SK-N-DZ (cell line): ENCODE measurements around the gene HOTAIR.

Experiments
- DNase-seq: peaks from one replicate; pipeline ENCODE4 v3.0.0-alpha.2; 2015; ENCODE audit warnings: low spot score
- small RNA-seq, 2 experiments: library from RNA; depleted of rRNA; stranded (forward); fragments of <200 nt; gene quantifications; one replicate each; pipeline ENCODE3, GENCODE V24; 2014

HOTAIR gene

DNA sequence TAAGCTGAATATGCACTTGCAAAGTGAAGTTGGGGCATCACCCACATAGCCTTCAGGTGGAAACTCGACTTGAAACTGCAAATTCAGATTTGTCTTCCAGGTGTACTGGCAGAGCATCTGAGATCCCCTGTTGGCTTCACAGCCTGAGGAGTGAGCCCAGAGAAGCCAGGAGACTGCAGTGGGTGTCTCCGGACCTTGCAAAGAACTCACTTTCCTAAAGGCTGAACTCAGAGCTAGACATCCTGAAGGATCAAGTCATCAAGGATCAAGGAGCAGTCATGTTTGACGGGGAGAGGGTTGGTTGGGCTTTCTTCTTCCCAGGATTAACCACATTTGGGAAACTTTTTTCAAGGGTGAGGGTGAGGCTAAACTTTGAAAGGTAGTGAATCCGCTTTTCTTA lies 45.2 kb downstream of the HOTAIR start:
- DNase-seq = no peak

- no peak for DNase-seq
These were observed 46.5 kb downstream of the HOTAIR start for GRCh38 chr12:53928054-53928835.

DNA sequence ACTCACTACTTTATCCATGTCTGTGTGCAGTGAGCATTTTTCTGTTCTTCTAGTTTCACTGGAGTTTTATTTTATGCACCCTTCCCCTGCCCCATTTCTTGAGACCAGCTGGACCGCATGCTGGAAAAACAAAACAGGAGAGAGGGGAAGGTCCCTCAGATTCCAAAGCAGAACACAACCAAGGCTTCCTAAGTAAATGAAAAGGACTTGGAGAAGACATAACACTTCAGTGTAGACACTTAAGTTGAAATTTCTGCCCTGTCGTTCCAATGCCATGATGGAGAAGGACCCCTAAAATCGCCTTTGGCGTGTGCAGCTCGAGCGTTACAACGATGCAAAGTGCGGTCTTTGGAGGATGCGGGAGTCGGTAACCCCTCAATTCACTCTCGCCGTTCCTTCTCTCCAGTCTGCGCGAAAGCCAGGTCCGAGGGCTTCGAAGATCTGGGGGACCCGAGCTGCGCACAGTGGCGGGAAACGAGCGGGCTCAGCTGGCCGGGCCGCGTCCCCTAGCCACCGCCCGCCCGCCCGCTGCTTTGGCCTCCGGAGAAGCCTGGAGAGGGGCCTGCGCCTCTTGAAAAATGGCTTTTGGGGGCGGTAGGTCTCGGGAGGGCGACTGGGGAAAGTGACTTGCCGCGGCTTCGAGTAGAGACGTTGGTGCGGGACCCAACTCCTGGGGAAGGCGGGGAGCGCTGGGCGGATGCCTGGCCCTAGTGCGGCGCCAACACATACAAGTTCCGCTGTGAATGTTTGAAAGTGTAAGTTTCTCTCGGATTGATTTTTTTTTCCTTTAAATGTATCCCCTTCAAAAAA lies 47.3 kb downstream of the HOTAIR start:
- no peak for DNase-seq

DNA sequence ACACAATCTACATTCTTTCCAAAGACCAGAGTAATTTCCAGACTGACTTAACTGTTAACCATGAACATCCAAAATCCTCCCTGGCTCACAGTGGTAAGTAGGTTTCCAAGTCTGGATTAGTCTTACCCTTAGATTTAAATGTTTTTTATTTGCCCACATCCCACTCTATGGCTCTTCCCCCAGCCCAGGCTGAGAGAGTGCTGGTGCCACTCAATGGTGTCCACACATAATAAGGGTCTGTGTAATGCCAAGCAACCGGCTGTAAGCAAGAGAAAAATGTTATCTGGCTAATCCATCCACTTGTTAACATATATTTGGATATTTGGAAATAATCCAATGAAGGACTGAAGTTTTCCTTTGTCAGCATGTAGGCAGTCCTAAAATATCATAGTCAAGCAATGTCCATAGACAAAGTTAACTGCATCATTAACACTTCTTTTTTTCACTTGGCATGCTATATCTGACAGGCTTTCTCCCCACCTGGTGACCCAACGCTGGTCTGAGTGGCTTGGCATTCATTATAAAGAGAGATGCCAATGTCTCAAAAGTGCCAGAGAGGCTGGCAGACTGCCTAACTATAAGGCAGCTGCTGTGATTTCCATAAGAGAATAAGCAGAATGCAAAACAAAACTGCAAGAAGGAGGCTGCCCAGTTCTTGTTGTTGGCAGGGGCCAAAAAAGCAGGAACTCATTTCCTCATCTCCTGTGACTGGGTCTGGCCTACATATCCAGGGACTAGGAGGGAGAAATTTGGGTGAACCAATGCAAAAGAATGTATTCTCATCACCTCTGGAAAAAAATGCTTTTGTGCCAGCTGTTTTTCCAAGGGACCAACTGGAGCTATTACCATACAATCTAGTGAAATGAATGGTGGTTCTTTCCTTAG lies 50.0 kb downstream of the HOTAIR start:
- DNase-seq = no peak

DNA sequence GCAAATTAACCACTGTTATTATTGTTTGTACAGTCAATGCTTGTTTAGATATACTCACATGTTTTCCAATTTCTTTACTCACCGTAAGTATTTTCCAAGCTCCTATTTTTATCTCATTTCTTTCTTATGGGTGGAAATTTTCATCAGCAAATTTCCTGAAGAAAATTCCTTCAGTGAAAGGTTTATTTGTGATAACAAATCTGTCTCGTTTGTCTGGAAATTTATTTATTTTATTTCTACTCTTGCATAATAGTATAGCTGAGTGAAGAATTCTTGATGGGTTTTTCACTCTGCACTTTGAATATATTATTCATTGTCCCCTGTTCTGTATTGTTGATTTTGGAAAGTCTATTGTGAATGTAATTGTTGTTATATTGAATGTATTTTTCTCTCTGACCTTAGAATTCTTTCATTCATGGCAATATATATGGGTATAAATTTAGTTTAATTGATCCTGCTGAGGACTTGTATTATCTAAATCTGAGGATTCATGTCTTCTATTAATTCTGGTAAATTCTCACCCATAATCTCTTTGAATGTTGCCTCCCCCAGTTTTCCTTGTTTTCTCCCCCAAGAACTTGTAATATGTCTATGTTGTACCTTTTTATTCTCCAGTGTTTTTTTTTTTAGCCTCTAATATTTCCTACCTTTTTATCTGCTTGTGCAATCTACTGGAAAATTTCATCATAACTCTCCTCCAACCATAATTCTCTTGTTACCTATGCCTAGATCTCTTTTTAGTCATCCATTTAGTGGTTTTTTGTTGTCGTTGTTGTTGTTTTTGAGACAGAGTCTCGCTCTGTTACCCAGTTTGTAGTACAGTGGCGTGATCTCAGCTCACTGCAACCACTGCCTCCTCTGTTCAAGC lies 57.7 kb downstream of the HOTAIR start:
- DNase-seq = no peak

Small RNA genes within 50 kb of the gene (small RNA-seq; reads per million reads assigned to genes)
- gene AC012531.3 (0 reads per million in 2 experiments), gene AC012531.4 (0 reads per million in 2 experiments), gene MIR196A2 (0 reads per million in 2 experiments), gene RF01905 (0 reads per million in 2 experiments), gene RF01906 (0 reads per million in 2 experiments)
